IPS DF 4.7 (cell line): ENCODE data around the gene RNF182.

ENCODE experiments used
- DNase-seq: peaks from one replicate; pipeline ENCODE4 v3.0.0-alpha.2; 2013; ENCODE audit warnings: low spot score; ENCODE audit errors: extremely low read depth

Gene RNF182

GRCh38 chr6:14029605-14030004 lies 104.9 kb downstream of the RNF182 start:
- DNase-seq = no peak
